ENCODE measurements around the gene C2CD2L. TPM values are rescaled to one million over a fixed set of nuclear protein-coding genes. Genes with fewer than 3 reads are reported as not detected.

C2CD2L gene
- total and polyA plus RNA-seq, 2 of the 13 experiments (the other 11 are each of a cell fraction or from before 2014, with no cell fraction given) = 3.7 to 5.5 TPM

GRCh38 chr11:119084663-119085436 is 22.3 kb upstream of the C2CD2L start, which contains the start of gene HMBS (continued):
- TF ChIP-seq NBN (conservative IDR thresholded peaks at IDR 0.05) (no peak), JUND (CRISPR knock-in tag; IDR thresholded peaks at IDR 0.05) (no peak), TFE3 (CRISPR knock-in tag; IDR thresholded peaks at IDR 0.05) (peak; percentile 49), AFF4 (CRISPR knock-in tag; IDR thresholded peaks at IDR 0.05) (0 out of 2 replicates have a peak, but pooled peaks have one; percentile 34), RARG (CRISPR knock-in tag; IDR thresholded peaks at IDR 0.05; ENCODE audit: low read depth) (no peak), ZNF124 (CRISPR knock-in tag; IDR thresholded peaks at IDR 0.05) (0 out of 2 replicates have a peak, but pooled peaks have one; percentile 18), PAF1 (CRISPR knock-in tag; IDR thresholded peaks at IDR 0.05) (no peak), IRF1 (CRISPR knock-in tag; IDR thresholded peaks at IDR 0.05; ENCODE audit: low read depth) (no peak), RFXAP (CRISPR knock-in tag; IDR thresholded peaks at IDR 0.05; ENCODE audit: borderline replicate concordance) (no peak; the same call in none of the 2 replicates), RAD21 (CRISPR knock-in tag; IDR thresholded peaks at IDR 0.05) (peak; percentile 45; the same call in 1 of the 2 replicates), AKAP8 (CRISPR knock-in tag; IDR thresholded peaks at IDR 0.05) (no peak), DPF2 (CRISPR knock-in tag; IDR thresholded peaks at IDR 0.05; ENCODE audit: borderline replicate concordance, low read depth) (0 out of 2 replicates have a peak, but pooled peaks have one; percentile 37), BCL6 (CRISPR knock-in tag; IDR thresholded peaks at IDR 0.05) (0 out of 2 replicates have a peak, but pooled peaks have one; percentile 11), RNF2 (conservative IDR thresholded peaks at IDR 0.05; ENCODE audit: low read depth) (0 out of 2 replicates have a peak, but pooled peaks have one; percentile 33), SMARCC2 (IDR thresholded peaks at IDR 0.05) (no peak), FOXO1 (CRISPR knock-in tag; IDR thresholded peaks at IDR 0.05) (peak; percentile 38), ZNF17 (CRISPR knock-in tag; IDR thresholded peaks at IDR 0.05) (no peak), TBX2 (CRISPR knock-in tag; IDR thresholded peaks at IDR 0.05; ENCODE audit: borderline replicate concordance) (peak; percentile 59; the same call in 1 of the 2 replicates), JUNB (CRISPR knock-in tag; IDR thresholded peaks at IDR 0.05; ENCODE audit: borderline replicate concordance) (no peak)

Measured in HepG2 (cell line).